GM21447 (cell line): ENCODE measurements around the gene HNMT.
"Not testable (repeated sequence)": the region's sequence is repeated elsewhere in the genome, so short reads cannot be mapped to it uniquely, and the experiment has no call there.

ENCODE experiments used
- ATAC-seq: cut with Tn5 transposase; IDR thresholded peaks from one replicate; pipeline ENCODE4 v1.9.1; 2021; ENCODE audit not compliant: unreplicated experiment

Gene HNMT

DNA sequence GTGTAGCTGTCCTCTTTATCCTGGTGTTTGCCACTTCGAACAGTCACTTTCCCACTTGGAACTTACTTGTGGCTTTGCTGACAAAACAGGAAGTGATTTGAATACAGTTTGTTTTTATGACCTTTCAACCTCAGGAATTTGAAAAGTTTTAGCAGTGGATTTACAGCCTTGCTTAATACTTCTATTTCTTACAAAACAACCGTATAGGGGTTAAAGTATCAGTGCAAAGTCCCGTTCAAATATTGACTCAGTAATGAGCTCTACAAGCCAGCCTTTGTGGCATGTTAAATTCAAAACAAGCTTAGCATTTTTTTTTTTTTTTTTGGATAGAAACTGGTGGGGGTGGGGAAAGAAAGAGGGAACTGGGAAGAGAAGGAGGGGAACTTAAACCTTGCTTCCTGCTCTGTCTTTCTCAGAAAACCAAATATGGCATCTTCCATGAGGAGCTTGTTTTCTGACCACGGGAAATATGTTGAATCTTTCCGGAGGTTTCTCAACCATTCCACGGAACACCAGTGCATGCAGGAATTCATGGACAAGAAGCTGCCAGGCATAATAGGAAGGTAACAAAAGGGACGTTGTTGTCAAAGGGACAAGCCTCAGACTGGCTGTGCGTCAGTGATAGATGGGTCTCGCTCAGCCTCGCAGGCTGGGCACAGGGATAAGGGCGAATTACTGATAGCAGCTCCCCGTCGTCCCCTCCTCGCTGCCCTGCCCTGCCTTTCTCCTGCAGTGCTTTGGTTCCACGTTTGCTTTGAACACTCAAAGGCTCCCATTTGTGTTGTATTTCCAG, at the start of gene HNMT:
HNMT (plus strand) TSS at position 408 of the 793 bp plus-strand sequence; CDS start at position 427, 19 bp downstream.
- ATAC-seq = no peak

- no peak for ATAC-seq
These were observed 43.0 kb upstream of the HNMT start for GRCh38 chr2:137921105-137921880.

GRCh38 chr2:137922171-137922570, 42.1 kb upstream of the HNMT start:
- ATAC-seq = not testable (repeated sequence)

DNA sequence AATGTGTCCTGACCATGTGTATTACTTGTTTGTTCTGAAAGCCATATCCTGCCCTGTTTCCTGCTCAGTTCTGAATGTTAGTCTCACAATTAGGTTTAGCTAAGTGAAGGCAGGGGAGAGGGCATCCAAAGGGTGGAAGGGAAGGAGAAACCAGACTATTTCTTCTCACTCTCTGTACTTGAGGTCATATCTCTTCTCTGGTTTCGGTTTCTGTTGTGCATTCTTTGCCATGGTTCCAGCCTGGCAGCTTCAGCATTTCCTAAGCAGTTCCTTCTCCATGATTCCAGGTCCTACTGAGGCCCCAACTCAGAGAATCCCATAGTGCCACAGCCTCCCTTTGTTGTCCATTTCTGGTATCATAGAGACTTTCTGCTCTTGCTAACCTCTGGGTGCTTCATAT, 40.3 kb upstream of the HNMT start:
- no peak for ATAC-seq

DNA sequence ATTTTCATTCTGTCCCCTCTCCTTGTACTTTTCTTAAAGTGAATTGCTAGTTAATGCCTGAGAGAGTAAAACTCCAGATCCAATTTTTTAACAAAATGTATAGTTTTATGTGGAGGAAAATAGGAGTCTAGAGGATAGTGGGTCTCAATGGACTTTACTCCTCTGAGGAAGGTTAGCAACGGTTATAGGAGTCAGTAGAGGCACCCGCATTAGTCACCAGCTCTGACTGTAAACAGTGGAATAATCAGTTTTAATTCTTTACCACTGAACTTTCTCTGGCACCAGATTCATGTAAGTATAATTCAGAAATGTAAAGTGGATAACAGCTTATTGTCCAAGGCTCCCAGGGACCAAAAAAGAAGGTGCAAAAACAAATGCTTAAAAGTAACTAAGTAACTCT, 38.7 kb upstream of the HNMT start:
- ATAC-seq = no peak

GRCh38 chr2:137927846-137928245, 36.4 kb upstream of the HNMT start:
- ATAC-seq = no peak

GRCh38 chr2:137928547-137929518, 35.4 kb upstream of the HNMT start:
- ATAC-seq = no peak

DNA sequence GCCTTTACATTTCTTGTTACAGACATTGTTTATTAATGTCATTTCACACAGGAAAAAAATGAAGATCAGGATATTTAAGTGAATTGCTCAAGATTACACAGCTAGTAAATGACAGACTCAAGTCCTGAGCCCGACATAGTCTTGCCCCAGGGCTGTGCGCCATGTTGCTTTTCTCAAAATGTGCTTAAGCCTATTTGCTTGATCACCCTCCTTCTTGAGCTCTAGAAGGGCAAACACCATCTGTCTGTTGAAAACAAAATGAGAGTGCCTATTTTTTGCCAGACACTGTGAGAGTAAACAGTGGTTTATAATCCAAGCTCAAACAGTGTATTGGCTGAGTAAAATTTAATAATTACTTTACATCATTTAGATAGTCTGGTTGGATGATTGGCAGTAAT, 34.8 kb upstream of the HNMT start:
- ATAC-seq = no peak

DNA sequence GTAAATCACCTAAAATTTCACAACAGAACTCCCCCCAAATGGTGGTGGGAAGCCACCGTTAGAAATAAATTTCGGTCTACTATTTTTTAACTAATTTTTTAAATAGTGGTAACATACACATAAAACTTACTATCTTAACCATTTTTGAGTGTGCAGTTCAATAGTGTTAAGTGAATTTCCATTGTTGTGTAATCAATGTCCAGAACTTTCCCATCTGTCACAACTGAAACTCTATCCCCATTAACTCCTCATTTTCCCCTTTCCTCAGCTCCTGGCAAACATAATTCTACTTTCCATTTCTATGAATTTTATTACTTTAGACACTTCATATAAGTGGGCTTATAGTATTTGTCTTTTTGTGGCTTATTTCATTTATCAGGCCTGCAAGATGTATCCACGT, 34.1 kb upstream of the HNMT start:
- no peak for ATAC-seq

- no peak for ATAC-seq
These were observed 28.7 kb upstream of the HNMT start for GRCh38 chr2:137935591-137935990.

DNA sequence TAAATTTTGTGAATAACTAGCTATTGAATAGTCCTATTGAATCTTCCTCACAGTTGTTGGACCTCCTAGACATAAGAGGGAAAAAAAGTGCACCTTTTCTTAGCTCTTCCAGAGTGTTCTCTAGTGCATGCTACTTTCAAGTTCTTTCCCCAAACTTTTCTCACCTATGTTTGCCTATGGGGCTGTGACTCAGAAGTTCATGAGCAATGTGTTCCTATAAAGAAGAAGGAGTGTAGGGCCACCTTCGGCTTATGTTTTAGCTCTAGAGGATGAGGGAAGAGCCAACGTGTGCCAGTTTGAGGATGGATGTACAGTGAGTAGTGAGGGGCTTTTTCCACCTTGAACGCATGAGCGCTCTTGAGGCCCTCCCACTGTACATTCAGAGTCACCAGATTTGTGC, 27.0 kb upstream of the HNMT start:
- no peak for ATAC-seq

- ATAC-seq = no peak
These were observed 26.5 kb upstream of the HNMT start for GRCh38 chr2:137937778-137938177.

DNA sequence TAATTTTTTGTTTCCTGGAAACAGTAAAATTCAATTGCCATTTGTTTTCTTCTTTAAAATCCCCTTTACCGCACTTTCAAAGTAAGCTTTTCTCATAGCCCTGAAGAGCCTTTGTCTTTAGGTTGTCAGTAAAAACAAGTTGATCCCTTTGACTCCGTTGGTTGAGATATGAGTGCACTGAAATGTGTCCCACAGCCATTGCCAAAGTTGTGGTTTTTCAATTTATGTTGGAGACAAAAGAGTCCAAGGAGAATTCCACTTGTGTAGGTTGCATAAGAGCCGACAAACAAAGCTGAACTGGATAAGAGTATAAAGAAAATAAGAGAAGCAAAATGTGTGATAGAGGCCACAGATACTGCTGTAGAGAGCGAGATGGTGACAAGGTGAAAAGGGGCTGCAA, 26.1 kb upstream of the HNMT start:
- ATAC-seq = no peak

- no peak for ATAC-seq
These were observed 25.2 kb upstream of the HNMT start for GRCh38 chr2:137939026-137939425.

- ATAC-seq = no peak
These were observed 24.1 kb upstream of the HNMT start for GRCh38 chr2:137940154-137940553.

DNA sequence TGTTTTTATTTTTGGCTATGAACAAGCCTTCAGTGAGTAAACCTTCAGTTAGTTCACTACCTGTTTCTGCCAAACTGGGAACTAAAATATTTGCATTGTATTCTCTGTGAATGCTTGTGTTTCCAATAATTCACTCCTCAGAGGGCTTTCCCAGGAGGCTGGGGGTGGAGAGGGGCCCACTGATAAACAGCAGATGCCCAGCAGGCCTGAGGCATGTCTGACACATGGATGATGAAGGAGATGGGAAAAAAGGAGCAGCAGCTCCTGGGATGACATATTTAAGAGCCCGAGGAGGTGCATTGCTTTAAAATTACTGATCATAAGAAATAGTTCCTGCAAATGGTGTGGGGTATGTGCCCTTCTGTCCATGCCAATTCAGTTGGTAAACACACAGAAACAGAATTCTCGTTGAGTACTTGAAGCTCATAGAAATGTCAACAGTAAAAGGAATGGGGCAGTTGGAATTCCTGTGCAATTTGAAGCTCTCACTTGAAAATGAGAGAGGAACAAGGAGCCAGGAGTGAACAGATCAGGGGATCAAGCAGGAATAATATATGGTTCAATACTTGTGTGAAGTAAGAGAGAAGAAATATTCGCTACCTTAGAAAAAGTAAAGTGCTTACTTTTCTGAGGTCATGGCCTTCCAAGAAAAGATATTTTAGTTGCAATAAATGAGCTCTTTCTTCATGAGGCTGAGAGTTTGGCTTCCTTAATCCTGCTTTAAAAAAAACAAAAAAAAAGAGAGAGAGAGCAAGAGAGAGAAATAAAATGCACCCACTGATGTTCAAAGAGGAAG, 22.0 kb upstream of the HNMT start:
- ATAC-seq = no peak

DNA sequence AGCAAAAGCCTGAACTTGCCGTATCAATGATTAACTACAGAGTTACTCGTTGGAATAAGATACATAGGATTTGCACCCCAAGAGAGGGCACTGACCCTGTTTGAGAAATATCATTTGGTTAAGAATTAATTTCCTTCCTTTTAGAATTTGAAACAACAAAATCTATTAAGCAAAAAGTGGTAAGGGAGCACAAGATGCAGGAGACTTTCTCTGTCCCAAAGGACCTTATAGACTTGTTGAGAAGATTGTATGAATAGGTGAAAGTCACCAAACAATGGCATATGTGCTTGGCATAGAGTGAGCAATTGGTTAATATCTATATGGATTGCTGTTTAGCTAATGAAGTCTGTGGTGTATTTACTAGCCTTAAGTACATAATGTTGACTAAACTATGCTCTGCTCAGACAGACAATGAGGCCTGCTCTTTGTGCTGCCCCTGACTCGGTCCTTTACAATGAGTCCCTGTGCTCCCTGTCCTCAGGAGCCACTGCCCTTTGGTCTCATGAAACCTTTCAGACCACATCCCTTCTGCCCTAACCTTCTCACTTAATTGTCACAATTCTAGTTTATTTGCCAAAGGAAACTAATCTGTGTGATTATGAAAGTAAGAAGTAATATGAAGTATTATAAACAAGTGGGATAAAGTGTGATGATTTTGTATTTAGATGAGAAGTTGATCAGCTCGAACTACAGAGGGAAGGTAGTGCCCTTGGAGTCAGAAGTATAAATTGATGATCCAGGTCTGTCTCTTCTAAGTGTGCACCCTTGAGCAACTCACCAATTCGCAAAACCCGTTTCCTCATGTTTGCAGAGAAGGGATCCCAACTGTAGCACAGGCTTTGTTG, 21.2 kb upstream of the HNMT start:
- ATAC-seq = no peak

DNA sequence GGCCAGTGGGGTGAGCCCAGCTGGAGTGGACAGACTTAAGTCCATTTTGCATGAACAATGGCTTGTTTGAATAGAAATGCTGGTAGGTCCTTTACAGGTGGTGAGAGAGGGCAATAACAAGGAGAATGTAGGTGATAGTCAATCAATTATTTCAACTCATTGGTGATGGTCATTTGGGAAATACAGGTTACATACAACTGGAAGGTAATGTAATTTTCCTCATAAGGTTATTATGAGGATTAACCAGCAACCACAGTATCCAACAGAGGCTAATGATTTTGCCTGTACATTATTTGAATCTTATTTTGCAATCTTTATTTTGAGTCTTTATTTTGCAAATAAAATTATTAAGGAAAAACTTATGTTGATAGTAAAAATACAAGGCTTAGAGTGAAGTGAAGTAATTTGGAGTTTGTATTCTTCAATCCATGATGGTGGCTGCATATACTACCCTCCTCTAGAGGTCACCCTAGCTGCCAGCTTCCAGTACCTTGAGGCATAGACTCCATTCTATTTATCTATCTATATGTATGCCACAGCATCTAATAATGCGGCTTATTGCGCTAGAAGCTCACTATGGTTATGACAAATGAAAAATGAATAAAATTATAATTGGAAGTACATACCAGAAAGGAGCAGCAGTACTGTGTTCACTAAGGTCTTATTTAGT, 20.5 kb upstream of the HNMT start:
- no peak for ATAC-seq

DNA sequence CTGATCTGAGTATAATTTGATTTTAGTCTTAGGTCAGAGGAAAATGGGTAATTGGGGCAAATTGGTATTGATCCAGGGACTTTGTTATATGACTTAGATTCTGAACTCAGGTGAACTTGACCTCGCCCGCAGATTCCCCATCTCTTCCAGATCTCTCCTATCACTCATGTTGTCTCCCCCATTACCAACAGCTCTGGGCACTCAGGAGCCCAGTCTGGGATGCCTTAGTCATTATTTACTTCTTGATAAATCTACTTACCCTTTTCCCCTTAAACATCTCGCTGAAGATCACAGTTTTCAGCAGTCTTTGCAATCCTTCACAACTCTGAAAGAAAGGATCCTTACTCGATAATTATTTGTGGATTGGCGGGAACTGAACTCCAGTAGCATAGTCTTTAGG, 19.6 kb upstream of the HNMT start:
- ATAC-seq = no peak
